Measurements from ENCODE around the gene MKS1.

MKS1 gene

GRCh38 chr17:58244963-58245362 lies 25.9 kb upstream of the MKS1 start:
- no peak for DNase-seq (ENCODE audit: low read depth)

- DNase-seq (ENCODE audit: low read depth): no peak
These were observed 23.2 kb upstream of the MKS1 start for GRCh38 chr17:58242171-58242784.

- no peak for DNase-seq (ENCODE audit: low read depth)
These were observed 20.9 kb upstream of the MKS1 start for GRCh38 chr17:58239987-58240386.

- DNase-seq (ENCODE audit: low read depth): no peak
These were observed 19.1 kb upstream of the MKS1 start, which contains the start of gene LPO for GRCh38 chr17:58238147-58238634. Gene LPO (plus strand): TSS chr17:58238584. CDS start chr17:58242980, 4,396 bp downstream.

- no peak for DNase-seq (ENCODE audit: low read depth)
These were observed 17.3 kb upstream of the MKS1 start for GRCh38 chr17:58236394-58236793.

- no peak for DNase-seq (ENCODE audit: low read depth)
These were observed 16.8 kb upstream of the MKS1 start for GRCh38 chr17:58235821-58236220.

GRCh38 chr17:58234512-58234911 lies 15.5 kb upstream of the MKS1 start:
- DNase-seq (ENCODE audit: low read depth): no peak

GRCh38 chr17:58233543-58233942 lies 14.5 kb upstream of the MKS1 start:
- no peak for DNase-seq (ENCODE audit: low read depth)

GRCh38 chr17:58232707-58233156 lies 13.7 kb upstream of the MKS1 start:
- DNase-seq (ENCODE audit: low read depth): no peak

GRCh38 chr17:58231641-58232040 lies 12.6 kb upstream of the MKS1 start:
- no peak for DNase-seq (ENCODE audit: low read depth)

GRCh38 chr17:58229881-58230280 lies 10.8 kb upstream of the MKS1 start:
- no peak for DNase-seq (ENCODE audit: low read depth)

GRCh38 chr17:58229384-58229783 lies 10.3 kb upstream of the MKS1 start:
- DNase-seq (ENCODE audit: low read depth): no peak

- no peak for DNase-seq (ENCODE audit: low read depth)
These were observed 9.6 kb upstream of the MKS1 start for GRCh38 chr17:58228679-58229078.

- DNase-seq (ENCODE audit: low read depth): no peak
These were observed 8.7 kb upstream of the MKS1 start for GRCh38 chr17:58227733-58228132.

- DNase-seq (ENCODE audit: low read depth): no peak
These were observed 5.3 kb upstream of the MKS1 start for GRCh38 chr17:58224315-58224714.

GRCh38 chr17:58219789-58220183 lies 731 bp upstream of the MKS1 start:
- DNase-seq (ENCODE audit: low read depth): no peak

- no peak for DNase-seq (ENCODE audit: low read depth)
These were observed 1.3 kb downstream of the MKS1 start for GRCh38 chr17:58217766-58218165.

GRCh38 chr17:58215685-58216084 lies 3.4 kb downstream of the MKS1 start:
- DNase-seq (ENCODE audit: low read depth): no peak

- DNase-seq (ENCODE audit: low read depth): no peak
These were observed 8.1 kb downstream of the MKS1 start for GRCh38 chr17:58210922-58211321.

- no peak for DNase-seq (ENCODE audit: low read depth)
These were observed 10.7 kb downstream of the MKS1 start for GRCh38 chr17:58208344-58208743.

- DNase-seq (ENCODE audit: low read depth): no peak
These were observed 11.6 kb downstream of the MKS1 start for GRCh38 chr17:58207451-58207850.

- no peak for DNase-seq (ENCODE audit: low read depth)
These were observed 13.1 kb downstream of the MKS1 start for GRCh38 chr17:58205936-58206335.

- DNase-seq (ENCODE audit: low read depth): no peak
These were observed 14.3 kb downstream of the MKS1 start for GRCh38 chr17:58204796-58205195.

GRCh38 chr17:58202859-58203258 lies 16.2 kb downstream of the MKS1 start:
- DNase-seq (ENCODE audit: low read depth): no peak
